Tibial nerve (tissue), 4 donors: Measurements from ENCODE around the gene TFR2.

Experiments
- CTCF ChIP-seq, 5 experiments: fragments of 200-600 bp in 3 of 5; fragments of 450-650 bp in 2 of 5; sonication (generic) in 3 of 5; IDR thresholded peaks; one replicate each; pipeline ENCODE4 v1.5.1; 2016 to 2019; ENCODE audit warnings: antibody characterized with exemption in 5 of 5, mild to moderate bottlenecking in 3 of 5, moderate library complexity in 2 of 5
- EP300 ChIP-seq, 2 donors: sonication (generic); formaldehyde crosslinking; IDR thresholded peaks; one replicate each; pipeline ENCODE4 v1.6.1; 2017; ENCODE audit warnings: antibody characterized with exemption in 2 of 2, mild to moderate bottlenecking in 1 of 2
- POLR2A ChIP-seq, 2 donors: fragments of 450-650 bp; IDR thresholded peaks; one replicate each; pipeline ENCODE4 v1.6.1; 2017; ENCODE audit warnings: antibody characterized with exemption in 2 of 2, mild to moderate bottlenecking in 2 of 2, moderate library complexity in 2 of 2

GRCh38 chr7:100582650-100583049 is 58.7 kb downstream of the TFR2 start:
- no peak for TF ChIP-seq CTCF (IDR thresholded peaks at IDR 0.05)
- TF ChIP-seq EP300 (IDR thresholded peaks at IDR 0.05), result no peak
- no peak for TF ChIP-seq POLR2A (IDR thresholded peaks at IDR 0.05)
